Activated naive CD4-positive, alpha-beta T cell (primary cell): ENCODE results near the gene LIMK2.
"Not testable (repeated sequence)": the region's sequence is repeated elsewhere in the genome, so short reads cannot be mapped to it uniquely, and the experiment has no call there.

Source experiments
- DNase-seq, 4 experiments: peaks; one replicate each; lab custom pipeline; 2025; lab: John Stamatoyannopoulos, UW

The LIMK2 gene

GRCh38 chr22:31290494-31291471 is 78.7 kb downstream of the LIMK2 start:
- DNase-seq: peak; percentile 71 to 96 (median 91)

GRCh38 chr22:31291481-31292235 is 79.6 kb downstream of the LIMK2 start:
- DNase-seq: no peak

- DNase-seq: peak in 3 of 4 experiments; percentile 55 to 88 (median 87)
Measured at GRCh38 chr22:31292236-31292989, 80.3 kb downstream of the LIMK2 start, which contains the start of gene PIK3IP1. PIK3IP1 (minus strand) TSS chr22:31292488; CDS start chr22:31292344, 144 bp downstream.

- DNase-seq: no peak
Measured at GRCh38 chr22:31295360-31295759, 83.3 kb downstream of the LIMK2 start.

GRCh38 chr22:31295831-31296657 is 83.9 kb downstream of the LIMK2 start:
- DNase-seq: no peak

- DNase-seq: no peak
Measured at GRCh38 chr22:31300896-31301295, 88.8 kb downstream of the LIMK2 start.

GRCh38 chr22:31302006-31302405 is 89.9 kb downstream of the LIMK2 start:
- DNase-seq: no peak

GRCh38 chr22:31302537-31302936 is 90.4 kb downstream of the LIMK2 start:
- DNase-seq: no peak

- no peak for DNase-seq
Measured at GRCh38 chr22:31305194-31305593, 93.1 kb downstream of the LIMK2 start.

- no peak for DNase-seq
Measured at GRCh38 chr22:31308181-31308580, 96.1 kb downstream of the LIMK2 start.

- DNase-seq: peak in 3 of 4 experiments; percentile 30 to 59 (median 56)
Measured at GRCh38 chr22:31313366-31314147, 101.5 kb downstream of the LIMK2 start.

- DNase-seq: not testable (repeated sequence)
Measured at GRCh38 chr22:31314220-31314619, 102.1 kb downstream of the LIMK2 start.

- no peak for DNase-seq
Measured at GRCh38 chr22:31321421-31321820, 109.3 kb downstream of the LIMK2 start.

- no peak for DNase-seq
Measured at GRCh38 chr22:31323578-31324550, 111.8 kb downstream of the LIMK2 start.

GRCh38 chr22:31326877-31327276 is 114.8 kb downstream of the LIMK2 start:
- DNase-seq: no peak

- DNase-seq: no peak
Measured at GRCh38 chr22:31327806-31328543, 115.9 kb downstream of the LIMK2 start.

GRCh38 chr22:31328544-31328960 is 116.5 kb downstream of the LIMK2 start:
- no peak for DNase-seq

GRCh38 chr22:31329029-31329428 is 116.9 kb downstream of the LIMK2 start:
- DNase-seq: no peak
